ENCODE data around the gene ZFHX3. TPM values are rescaled to one million over a fixed set of nuclear protein-coding genes. Genes with fewer than 3 reads are reported as not detected.

ZFHX3 gene
- polyA plus RNA-seq, 1 donor (not counting 4 experiments of a cell fraction or from before 2014, with no cell fraction given), result 1.2 TPM

- Histone ChIP-seq H3K36me3 (ENCODE audit: control insufficient read depth in 2 of 2, extremely low read depth in 1 of 2, insufficient read depth in 2 of 2, low read length in 2 of 2) (no peaks in the 10 kb centered on the region), H3K4me3 (ENCODE audit: control insufficient read depth in 2 of 3, extremely low read depth in 1 of 3, insufficient read depth in 2 of 3, low read depth in 1 of 3, low read length in 3 of 3) (no peak overlapping the region), H3K27ac (ENCODE audit: control insufficient read depth, insufficient read depth, low read length) (no peak overlapping the region), H3K79me2 (ENCODE audit: control insufficient read depth, insufficient read depth, low read length) (no peaks in the 10 kb centered on the region), H3K9me1 (ENCODE audit: control insufficient read depth, extremely low read depth, insufficient read depth, low read length) (no peaks in the 10 kb centered on the region), H2AFZ (ENCODE audit: control insufficient read depth, low read length) (no peak overlapping the region), H4K20me1 (ENCODE audit: control insufficient read depth, extremely low read depth, insufficient read depth, low read length) (no peaks in the 10 kb centered on the region), H3K9me3 (ENCODE audit: control insufficient read depth, low read depth, low read length) (no peaks in the 10 kb centered on the region), H3K27me3 (ENCODE audit: control insufficient read depth, extremely low read depth, insufficient read depth, low read length) (peaks cover 13% of the 10 kb centered on the region), H3K9ac (ENCODE audit: control insufficient read depth, extremely low read depth, insufficient read depth, low read length) (no peak overlapping the region), H3K4me1 (ENCODE audit: control insufficient read depth, extremely low read depth, insufficient read depth, low read length) (no peaks in the 10 kb centered on the region), H3K4me2 (ENCODE audit: control insufficient read depth, extremely low read depth, insufficient read depth, low read depth, low read length) (no peak overlapping the region)
- FAIRE-seq, result no peak
- TF ChIP-seq EZH2 (IDR thresholded peaks at IDR 0.05; ENCODE audit: low read length), result no peak
- dilution Hi-C loops (cut with MboI; ENCODE audit: extremely low pct_ligation_motif_present, low sequenced_read_pairs), result no loop called here
- DNase-seq (ENCODE audit: low read depth, low spot score), result no peak
These were observed 46.4 kb upstream of the ZFHX3 start for GRCh38 chr16:73094371-73094770.

DNA sequence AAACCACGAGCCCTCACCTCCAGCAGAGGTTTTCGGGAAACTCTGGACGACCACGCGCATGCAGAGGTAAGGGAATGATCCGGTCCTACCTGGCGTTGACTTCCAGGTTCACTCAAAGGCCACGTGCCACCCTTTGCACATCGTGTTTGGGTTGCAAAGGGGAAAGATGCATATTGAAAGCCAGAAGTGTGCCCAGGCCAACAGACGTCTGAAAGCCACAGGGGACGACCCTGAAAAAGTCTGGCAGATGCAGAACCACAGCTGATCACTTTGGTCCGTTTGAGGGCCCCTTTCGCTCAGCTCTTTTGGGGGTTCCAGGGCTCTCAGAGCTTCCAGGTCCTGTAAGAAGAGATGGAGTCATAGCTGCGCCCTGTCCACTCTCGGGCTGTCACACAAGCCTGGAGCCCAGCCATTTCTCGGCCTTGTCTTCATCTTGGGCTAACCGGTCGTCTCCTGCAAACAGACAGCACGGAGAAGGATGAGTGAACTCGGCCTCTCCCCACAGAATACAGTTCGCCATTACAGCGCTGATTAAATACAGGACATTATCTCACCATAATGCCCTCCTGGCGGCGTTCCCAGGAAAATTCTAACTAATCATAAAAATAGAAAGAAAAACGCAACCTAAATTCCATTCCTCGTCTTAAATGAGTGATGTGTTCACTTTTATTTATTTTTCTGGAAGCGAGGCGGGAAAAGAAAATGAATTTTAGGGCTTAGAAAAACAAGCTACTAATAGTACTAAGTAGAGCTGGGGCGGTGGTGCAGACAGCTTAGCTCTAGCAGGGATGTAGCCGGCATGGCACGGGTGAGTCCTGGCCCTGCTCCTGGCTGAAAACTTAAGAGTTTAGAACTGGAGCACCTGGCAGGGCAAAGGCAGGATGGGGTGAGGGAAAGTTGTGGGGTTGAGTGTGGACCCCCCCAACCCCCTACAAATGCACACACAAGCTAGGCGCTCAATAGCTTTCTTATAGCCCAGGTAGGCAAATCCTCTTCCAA is 45.5 kb upstream of the ZFHX3 start:
- H3K4me1 ChIP-seq (ENCODE audit: control insufficient read depth, extremely low read depth, insufficient read depth, low read length), result no peaks in the 10 kb centered on the region
- H2AFZ ChIP-seq (ENCODE audit: control insufficient read depth, low read length), result no peak overlapping the region
- H3K79me2 ChIP-seq (ENCODE audit: control insufficient read depth, insufficient read depth, low read length), result no peaks in the 10 kb centered on the region
- H3K4me2 ChIP-seq (ENCODE audit: control insufficient read depth, extremely low read depth, insufficient read depth, low read depth, low read length), result no peak overlapping the region
- dilution Hi-C loops (cut with MboI; ENCODE audit: extremely low pct_ligation_motif_present, low sequenced_read_pairs), result no loop called here
- no peaks in the 10 kb centered on the region for H3K9me1 ChIP-seq (ENCODE audit: control insufficient read depth, extremely low read depth, insufficient read depth, low read length)
- H3K27me3 ChIP-seq (ENCODE audit: control insufficient read depth, extremely low read depth, insufficient read depth, low read length), result peaks cover 13% of the 10 kb centered on the region
- no peak overlapping the region for H3K4me3 ChIP-seq (ENCODE audit: control insufficient read depth in 2 of 3, extremely low read depth in 1 of 3, insufficient read depth in 2 of 3, low read depth in 1 of 3, low read length in 3 of 3)
- TF ChIP-seq CTCF (optimal IDR thresholded peaks at IDR 0.05 in 1 of 3, IDR thresholded peaks at IDR 0.05 in 1 of 3, conservative IDR thresholded peaks at IDR 0.05 in 1 of 3; ENCODE audit: extremely low read depth in 1 of 3, insufficient read depth in 2 of 3, low read length in 3 of 3) (no peak), EZH2 (IDR thresholded peaks at IDR 0.05; ENCODE audit: low read length) (no peak)
- H3K9me3 ChIP-seq (ENCODE audit: control insufficient read depth, low read depth, low read length), result no peaks in the 10 kb centered on the region
- FAIRE-seq (no peak), DNase-seq (ENCODE audit: low read depth, low spot score) (no peak)
- no peak overlapping the region for H3K9ac ChIP-seq (ENCODE audit: control insufficient read depth, extremely low read depth, insufficient read depth, low read length)
- H4K20me1 ChIP-seq (ENCODE audit: control insufficient read depth, extremely low read depth, insufficient read depth, low read length), result no peaks in the 10 kb centered on the region
- H3K27ac ChIP-seq (ENCODE audit: control insufficient read depth, insufficient read depth, low read length), result no peak overlapping the region
- no peaks in the 10 kb centered on the region for H3K36me3 ChIP-seq (ENCODE audit: control insufficient read depth in 2 of 2, extremely low read depth in 1 of 2, insufficient read depth in 2 of 2, low read length in 2 of 2)
